Thyroid gland (tissue), 4 donors: Measurements from ENCODE around the gene NXPE3. TPM values are rescaled to one million over a fixed set of nuclear protein-coding genes. Genes with fewer than 3 reads are reported as not detected.
A peak's percentile ranks its signal among the peaks of the same experiment; 100 is the strongest.

ENCODE experiments used
- DNase-seq, 2 donors: peaks; one replicate each; pipeline ENCODE4 v3.0.0-alpha.2; 2019
- H3K27ac ChIP-seq, 3 donors: fragments of 200-600 bp; sonication (generic); 1 replicate in 2 of 3; 2 replicates in 1 of 3; pipeline ENCODE4 v1.5.1; 2016 to 2019; ENCODE audit warnings: mild to moderate bottlenecking in 1 of 3, moderate library complexity in 1 of 3
- H3K27me3 ChIP-seq: fragments of 200-600 bp; sonication (generic); one replicate; pipeline ENCODE4 v1.5.1; 2019
- H3K36me3 ChIP-seq, 2 donors: fragments of 200-600 bp; sonication (generic); one replicate each; pipeline ENCODE4 v1.5.1; 2016 to 2019
- H3K4me1 ChIP-seq, 2 donors: fragments of 200-600 bp; sonication (generic); one replicate each; pipeline ENCODE4 v1.5.1; 2017 to 2019
- H3K4me3 ChIP-seq, 3 donors: fragments of 200-600 bp; sonication (generic); replicated peaks in 1 of 3; 1 replicate in 2 of 3; 2 replicates in 1 of 3; pipeline ENCODE4 v1.5.1; 2016; ENCODE audit warnings: mild to moderate bottlenecking in 1 of 3
- H3K9me3 ChIP-seq: fragments of 200-600 bp; sonication (generic); one replicate; pipeline ENCODE4 v1.5.1; 2017
- POLR2A ChIP-seq, 2 donors: fragments of 450-650 bp; IDR thresholded peaks; one replicate each; pipeline ENCODE4 v1.6.1; 2017; ENCODE audit warnings: antibody characterized with exemption in 2 of 2, mild to moderate bottlenecking in 2 of 2, moderate library complexity in 1 of 2
- WGBS, 2 donors: methylation state at CpG; one replicate each; pipeline ENCODE4 v1.1.5; 2017; 5-methylcytosine and 5-hydroxymethylcytosine counted together
- intact Hi-C: fragments of 100-400 bp; cut with DNase I; formaldehyde crosslinking; loops from one replicate; pipeline ENCODE4 v1.15.1; 2023
- total RNA-seq, 4 donors: library from RNA; depleted of rRNA; stranded (reverse); fragments of >200 nt; gene quantifications; one replicate each; pipeline ENCODE4 v1.2.3, GENCODE V29; 2016
- TF ChIP-seq, protein P1 (sequence below), 6 experiments: fragments of 200-600 bp in 3 of 6; fragments of 450-650 bp in 3 of 6; sonication (generic) in 3 of 6; IDR thresholded peaks; one replicate each; pipeline ENCODE4 v1.5.1; 2016 to 2019; ENCODE audit warnings: antibody characterized with exemption in 6 of 6, mild to moderate bottlenecking in 2 of 6, inconsistent platforms in 1 of 6, moderate library complexity in 1 of 6

NXPE3 gene
- total RNA-seq, 4 donors from 2014 or later: 10.5 to 18.9 (median 13.2) TPM

DNA sequence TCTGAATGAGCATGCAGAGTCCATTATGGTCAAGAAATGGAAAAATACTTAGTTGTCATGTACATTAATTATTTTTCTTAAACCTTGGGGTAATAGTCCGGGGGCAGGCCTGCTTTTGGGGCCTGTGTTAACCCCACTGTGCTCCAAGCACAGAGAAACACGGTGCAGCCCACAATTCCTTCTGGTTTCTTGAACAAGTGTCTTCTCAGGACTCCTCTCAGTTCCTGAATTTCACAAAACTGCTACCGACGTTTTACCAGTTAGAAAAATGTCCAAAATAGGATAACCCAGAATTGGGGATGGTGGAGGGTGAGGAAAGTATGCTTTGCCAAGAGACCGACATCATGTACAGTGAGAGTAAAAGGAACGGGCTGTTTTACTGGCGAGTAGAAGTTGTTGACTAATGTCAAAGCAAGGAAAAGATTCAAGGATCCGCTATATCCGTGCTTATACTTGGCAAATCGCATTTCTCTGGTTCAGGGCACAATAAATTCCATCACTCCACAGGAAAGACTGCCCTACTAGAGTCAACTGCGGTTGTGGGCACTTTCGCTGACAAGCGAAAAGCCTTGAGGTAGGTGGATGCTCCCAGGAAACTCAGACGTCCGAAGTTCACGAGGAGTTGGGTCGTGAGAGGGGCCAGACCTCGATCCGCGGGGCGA is 495 bp upstream of the NXPE3 start:
- H3K36me3 ChIP-seq: peaks cover 4 to 10% of the 10 kb centered on the region in 2 donors
- H3K4me3 ChIP-seq: peak overlapping the region; percentile 87 to 94 (median 88)
- H3K27ac ChIP-seq: peak overlapping the region; percentile 34 to 90 (median 58)
- WGBS, 2 donors: 41 to 53% methylated on average over 10 to 13 of the region's 21 CpGs
- DNase-seq: no peak
- no peaks in the 10 kb centered on the region for H3K9me3 ChIP-seq
- H3K4me1 ChIP-seq: peaks cover 6 to 8% of the 10 kb centered on the region in 2 donors
- no peaks in the 10 kb centered on the region for H3K27me3 ChIP-seq
- intact Hi-C loops: loop anchor here (10.0 kb wide), 1 partner anchor 54 kb away; the partner anchor contains the start of gene CEP97
- TF ChIP-seq, protein P1, sequence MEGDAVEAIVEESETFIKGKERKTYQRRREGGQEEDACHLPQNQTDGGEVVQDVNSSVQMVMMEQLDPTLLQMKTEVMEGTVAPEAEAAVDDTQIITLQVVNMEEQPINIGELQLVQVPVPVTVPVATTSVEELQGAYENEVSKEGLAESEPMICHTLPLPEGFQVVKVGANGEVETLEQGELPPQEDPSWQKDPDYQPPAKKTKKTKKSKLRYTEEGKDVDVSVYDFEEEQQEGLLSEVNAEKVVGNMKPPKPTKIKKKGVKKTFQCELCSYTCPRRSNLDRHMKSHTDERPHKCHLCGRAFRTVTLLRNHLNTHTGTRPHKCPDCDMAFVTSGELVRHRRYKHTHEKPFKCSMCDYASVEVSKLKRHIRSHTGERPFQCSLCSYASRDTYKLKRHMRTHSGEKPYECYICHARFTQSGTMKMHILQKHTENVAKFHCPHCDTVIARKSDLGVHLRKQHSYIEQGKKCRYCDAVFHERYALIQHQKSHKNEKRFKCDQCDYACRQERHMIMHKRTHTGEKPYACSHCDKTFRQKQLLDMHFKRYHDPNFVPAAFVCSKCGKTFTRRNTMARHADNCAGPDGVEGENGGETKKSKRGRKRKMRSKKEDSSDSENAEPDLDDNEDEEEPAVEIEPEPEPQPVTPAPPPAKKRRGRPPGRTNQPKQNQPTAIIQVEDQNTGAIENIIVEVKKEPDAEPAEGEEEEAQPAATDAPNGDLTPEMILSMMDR (IDR thresholded peaks at IDR 0.05): no peak
- TF ChIP-seq POLR2A (IDR thresholded peaks at IDR 0.05): no peak

DNA sequence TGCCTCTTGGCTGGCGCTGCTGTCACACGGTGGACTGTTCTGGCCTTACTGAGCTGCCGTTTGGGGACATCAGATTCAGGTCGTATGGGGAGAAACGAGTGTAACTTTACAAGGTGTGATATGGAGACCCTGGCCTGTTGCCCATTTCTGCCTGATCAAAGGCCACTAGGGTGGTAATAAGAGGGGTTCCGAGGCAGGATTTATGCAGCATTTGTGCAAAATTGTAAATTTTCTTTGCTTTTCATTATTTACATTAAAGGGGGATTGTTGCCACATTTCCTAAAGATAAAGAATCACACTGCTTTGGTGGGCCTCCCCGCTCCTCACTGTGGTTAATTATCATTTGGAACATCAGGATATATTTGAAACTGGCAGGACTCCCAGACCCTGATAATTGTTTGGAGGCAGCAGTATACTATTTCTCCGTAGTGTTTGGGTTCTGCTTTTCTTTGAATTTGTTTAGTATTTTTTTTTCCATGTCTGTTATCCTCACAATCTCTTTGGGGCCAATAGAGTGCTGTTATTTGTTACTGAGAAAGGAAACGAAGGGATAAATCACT is 891 bp downstream of the NXPE3 start:
- TF ChIP-seq, protein P1 (IDR thresholded peaks at IDR 0.05): no peak
- no peak for TF ChIP-seq POLR2A (IDR thresholded peaks at IDR 0.05)
- intact Hi-C loops: loop anchor here (10.0 kb wide), 1 partner anchor 55 kb away; the partner anchor contains the start of gene CEP97
- Histone ChIP-seq H3K4me3 (peak overlapping the region; percentile 87 to 94 (median 88)), H3K27me3 (no peaks in the 10 kb centered on the region), H3K27ac (no peak overlapping the region), H3K9me3 (no peaks in the 10 kb centered on the region), H3K36me3 (peaks cover 8 to 22% of the 10 kb centered on the region in 2 donors), H3K4me1 (peaks cover 6 to 8% of the 10 kb centered on the region in 2 donors)
- WGBS, 2 donors: 31% methylated on average over 9 of the region's 9 CpGs
- no peak for DNase-seq

DNA sequence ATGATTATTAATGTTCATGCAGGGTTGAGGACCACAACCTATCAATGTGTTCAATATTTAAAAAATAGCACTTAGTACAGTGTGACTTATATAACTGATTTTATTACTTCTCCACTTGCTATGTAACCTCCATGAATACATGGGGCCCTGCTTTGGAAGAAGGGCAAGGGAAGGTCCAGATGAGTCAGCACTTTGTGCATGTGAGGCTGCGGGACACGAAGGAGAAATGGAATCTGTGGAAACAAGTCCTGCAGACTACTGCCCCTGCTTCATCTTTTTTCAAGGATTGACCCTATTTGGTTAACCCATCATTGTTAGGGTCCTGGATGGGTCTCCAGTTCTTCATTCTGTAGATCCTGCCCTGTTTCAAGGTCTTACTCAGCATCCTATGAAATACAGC is 1.6 kb downstream of the NXPE3 start:
- WGBS, 2 donors: 84 to 96% methylated on average over 2 of the region's 2 CpGs
- no peaks in the 10 kb centered on the region for H3K27me3 ChIP-seq
- H3K4me3 ChIP-seq: no peak overlapping the region
- peaks cover 6 to 8% of the 10 kb centered on the region in 2 donors for H3K4me1 ChIP-seq
- H3K27ac ChIP-seq: no peak overlapping the region
- TF ChIP-seq, protein P1 (IDR thresholded peaks at IDR 0.05): no peak
- no peak for TF ChIP-seq POLR2A (IDR thresholded peaks at IDR 0.05)
- no peaks in the 10 kb centered on the region for H3K9me3 ChIP-seq
- DNase-seq: peak in 1 of 2 donors; percentile 5
- intact Hi-C loops: no loop called here
- peaks cover 8 to 28% of the 10 kb centered on the region in 2 donors for H3K36me3 ChIP-seq

DNA sequence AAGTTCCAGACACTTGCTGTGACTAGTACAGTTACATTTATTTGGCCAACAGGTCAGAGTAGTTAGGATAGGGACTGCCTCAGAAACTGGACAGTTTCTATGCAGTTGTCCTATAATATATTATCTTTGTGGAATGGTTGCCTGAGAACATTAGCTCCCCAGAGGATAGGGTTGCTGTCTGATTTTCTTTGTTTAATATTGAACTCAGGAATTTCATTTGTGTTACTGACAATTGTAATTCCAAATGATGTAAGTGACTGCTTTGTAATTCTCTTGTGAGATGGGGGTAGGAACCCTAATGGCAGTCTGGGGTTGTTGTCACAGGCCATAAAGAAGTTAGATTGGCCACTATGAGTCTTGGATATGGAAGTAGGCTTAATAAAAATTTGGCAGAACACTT is 2.2 kb downstream of the NXPE3 start:
- Histone ChIP-seq H3K4me3 (no peak overlapping the region), H3K9me3 (no peaks in the 10 kb centered on the region), H3K27me3 (no peaks in the 10 kb centered on the region), H3K4me1 (peaks cover 6 to 8% of the 10 kb centered on the region in 2 donors), H3K27ac (no peak overlapping the region), H3K36me3 (peaks cover 8 to 33% of the 10 kb centered on the region in 2 donors)
- no peak for DNase-seq
- intact Hi-C loops: no loop called here
- TF ChIP-seq POLR2A (IDR thresholded peaks at IDR 0.05): no peak
- TF ChIP-seq, protein P1 (IDR thresholded peaks at IDR 0.05): no peak
